Measurements from ENCODE around the gene PTPRG.

DNA sequence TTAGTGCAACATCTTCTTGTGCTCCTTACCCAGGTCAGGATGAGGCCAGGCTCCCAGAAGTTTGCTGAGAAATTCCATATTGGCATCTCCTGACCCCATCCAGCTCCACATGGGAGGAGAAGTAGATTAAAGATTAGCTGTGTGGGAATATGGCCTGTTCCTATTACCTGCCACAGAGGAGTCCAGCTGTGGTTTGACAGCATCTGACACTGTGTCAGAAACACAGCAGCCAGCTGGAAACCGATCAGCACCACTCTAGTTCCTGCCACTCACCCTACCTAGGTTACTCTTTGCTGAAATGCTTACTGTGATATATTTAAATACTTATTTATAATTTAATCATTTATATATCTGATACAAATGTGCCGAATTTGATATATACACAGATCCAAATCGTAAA, 551.7 kb downstream of the PTPRG start:
- no peak for TF ChIP-seq POLR2A (IDR thresholded peaks at IDR 0.05)
- TF ChIP-seq, protein P1, sequence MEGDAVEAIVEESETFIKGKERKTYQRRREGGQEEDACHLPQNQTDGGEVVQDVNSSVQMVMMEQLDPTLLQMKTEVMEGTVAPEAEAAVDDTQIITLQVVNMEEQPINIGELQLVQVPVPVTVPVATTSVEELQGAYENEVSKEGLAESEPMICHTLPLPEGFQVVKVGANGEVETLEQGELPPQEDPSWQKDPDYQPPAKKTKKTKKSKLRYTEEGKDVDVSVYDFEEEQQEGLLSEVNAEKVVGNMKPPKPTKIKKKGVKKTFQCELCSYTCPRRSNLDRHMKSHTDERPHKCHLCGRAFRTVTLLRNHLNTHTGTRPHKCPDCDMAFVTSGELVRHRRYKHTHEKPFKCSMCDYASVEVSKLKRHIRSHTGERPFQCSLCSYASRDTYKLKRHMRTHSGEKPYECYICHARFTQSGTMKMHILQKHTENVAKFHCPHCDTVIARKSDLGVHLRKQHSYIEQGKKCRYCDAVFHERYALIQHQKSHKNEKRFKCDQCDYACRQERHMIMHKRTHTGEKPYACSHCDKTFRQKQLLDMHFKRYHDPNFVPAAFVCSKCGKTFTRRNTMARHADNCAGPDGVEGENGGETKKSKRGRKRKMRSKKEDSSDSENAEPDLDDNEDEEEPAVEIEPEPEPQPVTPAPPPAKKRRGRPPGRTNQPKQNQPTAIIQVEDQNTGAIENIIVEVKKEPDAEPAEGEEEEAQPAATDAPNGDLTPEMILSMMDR (IDR thresholded peaks at IDR 0.05) = no peak

Measured in adrenal gland (tissue), 5 donors.